Measurements from ENCODE around the gene C1QTNF3.

The C1QTNF3 gene

DNA sequence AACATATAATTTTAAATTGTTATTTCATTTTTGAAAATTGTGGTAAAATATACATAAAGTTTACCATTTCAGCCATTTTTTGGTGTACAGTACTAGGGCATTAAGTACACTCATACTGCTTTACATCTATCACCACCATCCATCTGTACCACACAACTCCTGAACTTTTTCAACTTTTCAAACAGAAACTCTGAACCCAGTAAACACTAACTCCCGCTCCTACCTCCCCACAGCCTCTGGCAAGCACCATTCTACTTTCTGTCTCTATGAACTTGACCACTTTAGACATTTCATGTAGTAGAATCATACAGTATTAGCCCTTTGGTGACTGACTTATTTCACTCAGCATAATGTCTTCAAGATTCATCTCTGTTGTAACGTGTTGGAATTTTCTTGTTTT, 50.1 kb downstream of the C1QTNF3 start:
- no peak for DNase-seq

DNA sequence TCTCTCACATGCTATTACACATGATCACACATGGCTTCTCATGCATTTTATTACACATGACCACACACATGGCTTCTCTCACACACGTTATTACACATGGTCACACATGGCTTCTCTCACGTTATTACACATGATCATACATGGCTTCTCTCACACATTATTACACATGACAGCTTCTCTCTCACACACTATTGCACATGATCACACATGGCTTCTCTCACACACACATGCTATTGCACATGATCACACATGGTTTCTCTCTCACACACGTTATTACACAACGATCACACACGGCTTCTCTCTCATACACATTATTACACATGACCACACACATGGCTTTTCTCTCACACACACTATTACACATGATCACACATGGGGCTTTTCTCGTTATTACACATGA, 57.6 kb downstream of the C1QTNF3 start:
- DNase-seq = no peak

DNA sequence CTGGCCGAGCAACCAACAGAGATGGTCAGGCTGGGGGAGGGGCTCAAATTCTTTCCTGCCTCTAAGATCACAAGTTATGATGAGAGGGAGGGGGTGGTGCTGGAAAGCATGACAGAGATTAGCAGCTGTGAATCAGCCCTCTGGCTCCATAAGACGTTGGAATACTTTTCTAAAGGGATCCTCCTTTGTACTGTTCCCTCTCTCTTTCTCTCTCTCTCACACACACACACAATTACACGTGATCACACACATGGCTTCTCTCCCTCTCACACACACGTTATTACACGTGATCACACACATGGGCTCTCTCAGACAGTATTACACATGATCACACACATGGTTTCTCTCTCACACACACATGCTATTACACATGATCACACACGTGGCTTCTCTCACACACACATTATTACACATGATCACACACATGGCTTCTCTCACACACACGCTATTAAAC, 58.3 kb downstream of the C1QTNF3 start, which contains the start of gene SLC45A2:
SLC45A2 (minus strand) TSS at position 23 of the 454 bp plus-strand sequence. CDS start 110 bp downstream, outside the sequence.
- no peak for DNase-seq

DNA sequence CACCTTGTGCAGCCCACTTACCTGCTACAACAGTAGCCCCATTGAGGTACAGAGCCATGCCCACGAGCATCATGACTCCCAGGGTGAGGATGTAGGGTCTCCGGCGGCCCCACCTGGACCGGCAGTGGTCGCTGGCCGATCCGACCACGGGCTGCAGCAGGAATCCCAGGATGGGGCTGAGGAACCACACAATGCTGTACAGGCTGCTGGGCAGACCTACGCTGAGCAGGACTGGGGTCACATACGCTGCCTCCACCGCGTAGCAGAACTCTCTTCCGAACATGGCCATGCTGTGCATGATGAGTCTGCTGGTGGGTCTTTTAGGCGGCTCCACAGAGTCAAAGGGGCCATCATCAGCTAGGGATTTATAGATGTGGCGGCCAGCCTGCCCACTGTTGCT, 58.8 kb downstream of the C1QTNF3 start:
- no peak for DNase-seq

DNA sequence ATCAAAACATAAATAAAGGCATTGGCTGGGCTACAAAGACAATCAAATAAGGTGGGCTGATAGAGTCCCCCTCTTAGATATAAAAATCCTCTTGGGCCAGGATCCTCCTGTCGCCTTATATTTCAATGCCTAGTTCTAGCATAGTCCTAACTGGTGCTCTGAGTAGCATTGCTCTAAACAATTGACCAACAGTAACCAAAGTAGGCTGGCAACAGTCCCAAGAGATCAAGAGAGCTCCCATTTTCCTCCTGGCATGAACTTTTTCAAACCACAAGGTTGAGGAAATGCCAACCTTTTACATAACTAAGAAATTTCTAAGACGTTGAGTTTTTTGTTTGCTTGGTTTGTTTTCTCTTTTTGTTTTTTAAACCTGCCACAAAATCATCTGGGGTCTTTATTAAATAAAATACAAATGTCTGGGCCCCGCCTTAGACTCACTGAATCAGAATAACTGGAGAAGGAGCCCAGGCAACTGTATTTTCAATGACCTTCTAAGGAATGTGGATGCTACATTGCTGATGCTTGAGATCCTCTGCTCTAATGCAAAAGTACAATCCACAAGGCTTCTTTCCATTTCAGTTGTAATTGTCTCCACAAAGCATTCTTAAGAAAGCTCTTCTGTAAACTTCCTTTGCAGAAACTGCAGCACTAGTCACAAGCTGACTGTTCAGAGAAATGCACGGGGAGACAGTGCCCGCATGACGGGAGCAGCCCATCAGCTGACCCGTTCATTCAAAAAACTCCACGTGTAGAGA, 61.4 kb downstream of the C1QTNF3 start:
- no peak for DNase-seq

DNA sequence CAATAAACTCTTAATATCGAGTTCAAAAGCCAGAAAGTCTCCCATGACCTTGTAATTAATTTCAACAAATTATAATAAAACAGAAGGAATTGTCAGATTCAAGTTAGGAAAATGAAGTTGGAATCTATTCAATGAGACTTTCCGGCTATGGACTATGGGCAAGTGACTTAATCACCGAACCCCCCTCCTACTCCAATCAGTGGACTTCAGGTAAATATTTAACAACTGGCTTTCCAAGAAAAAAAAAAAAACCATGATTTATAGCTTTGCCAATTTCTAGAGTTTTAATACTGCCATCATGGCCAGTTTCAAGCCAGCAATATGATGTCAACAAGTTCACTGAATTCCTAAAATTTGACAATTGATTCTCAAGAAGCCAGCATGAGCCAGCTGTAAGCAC, 63.0 kb downstream of the C1QTNF3 start:
- DNase-seq = no peak

DNA sequence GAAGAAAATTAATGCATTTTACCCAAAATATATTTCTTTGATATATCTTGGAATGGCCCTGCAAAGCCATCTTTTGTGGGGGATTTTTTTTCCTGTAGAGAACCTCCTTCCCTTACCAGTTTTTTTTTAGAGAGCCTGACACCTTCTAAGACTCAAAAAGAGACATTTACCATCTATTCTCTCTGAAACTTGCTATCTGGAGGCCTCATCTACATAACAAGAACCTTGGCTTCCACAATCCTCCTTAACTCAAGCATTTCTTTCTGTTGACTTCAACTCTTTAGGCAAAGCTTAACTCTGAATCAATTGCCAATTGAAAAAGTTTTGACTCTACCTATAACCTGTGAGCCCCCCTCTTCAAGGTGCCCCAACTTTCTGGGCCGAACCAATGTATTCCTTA, 64.7 kb downstream of the C1QTNF3 start:
- DNase-seq = no peak

DNA sequence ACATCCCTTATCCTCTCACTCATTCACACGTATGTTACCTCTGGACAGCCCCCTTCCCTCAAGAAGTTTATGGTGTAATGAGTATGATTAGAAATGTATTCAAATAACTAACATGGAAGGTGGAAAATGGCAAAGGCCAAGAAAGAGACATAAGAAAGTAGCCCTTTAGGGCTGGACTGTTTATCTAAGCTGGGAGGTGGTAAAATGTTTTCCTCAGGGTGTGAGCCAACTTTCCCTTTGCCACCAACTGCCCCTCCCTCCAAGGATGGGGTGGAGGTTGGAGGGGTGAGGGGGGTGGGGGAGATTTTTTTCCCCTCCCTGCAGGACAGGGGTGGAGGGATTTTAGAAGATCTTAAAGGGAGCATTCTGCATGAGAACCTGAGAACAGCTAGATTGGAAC, 66.7 kb downstream of the C1QTNF3 start:
- DNase-seq = no peak

DNA sequence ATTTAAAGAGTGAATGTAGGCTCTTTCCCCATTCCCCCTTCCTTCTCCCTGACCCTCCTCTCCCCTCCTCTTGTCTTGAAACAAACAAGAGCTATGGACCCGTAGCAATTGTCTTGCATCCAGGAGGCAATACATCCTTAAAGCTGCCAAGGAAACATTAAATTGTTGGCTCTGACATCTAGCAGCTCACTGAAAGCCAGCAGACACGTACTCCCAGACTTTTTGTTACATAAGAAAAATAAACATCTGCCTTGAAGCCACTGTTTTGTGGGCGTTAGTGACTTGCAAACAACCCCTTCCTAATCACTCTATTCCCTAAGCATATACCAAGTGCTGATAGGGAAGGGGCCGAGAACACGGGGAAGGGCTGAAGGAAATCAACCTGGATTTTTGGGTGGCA, 67.2 kb downstream of the C1QTNF3 start:
- DNase-seq = no peak

DNA sequence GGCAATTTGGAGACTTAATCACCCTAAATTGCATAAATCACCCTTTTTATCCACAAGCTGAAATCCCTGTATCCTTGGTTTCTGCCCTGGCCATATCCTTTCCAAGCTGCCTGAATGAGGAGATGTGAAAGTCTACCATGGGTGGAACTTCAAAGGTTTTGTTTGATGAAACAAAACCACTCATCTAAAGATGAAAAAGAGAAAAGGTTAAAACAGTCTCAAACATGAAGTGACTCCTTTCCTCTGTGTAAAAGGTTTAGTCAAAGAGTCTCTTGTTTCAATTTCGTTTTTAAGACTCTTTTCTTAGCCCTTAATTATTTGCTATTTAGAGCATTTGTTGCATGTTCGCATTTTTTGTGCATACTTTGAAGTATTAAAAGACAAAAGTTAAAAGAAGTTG, 69.7 kb downstream of the C1QTNF3 start:
- no peak for DNase-seq

DNA sequence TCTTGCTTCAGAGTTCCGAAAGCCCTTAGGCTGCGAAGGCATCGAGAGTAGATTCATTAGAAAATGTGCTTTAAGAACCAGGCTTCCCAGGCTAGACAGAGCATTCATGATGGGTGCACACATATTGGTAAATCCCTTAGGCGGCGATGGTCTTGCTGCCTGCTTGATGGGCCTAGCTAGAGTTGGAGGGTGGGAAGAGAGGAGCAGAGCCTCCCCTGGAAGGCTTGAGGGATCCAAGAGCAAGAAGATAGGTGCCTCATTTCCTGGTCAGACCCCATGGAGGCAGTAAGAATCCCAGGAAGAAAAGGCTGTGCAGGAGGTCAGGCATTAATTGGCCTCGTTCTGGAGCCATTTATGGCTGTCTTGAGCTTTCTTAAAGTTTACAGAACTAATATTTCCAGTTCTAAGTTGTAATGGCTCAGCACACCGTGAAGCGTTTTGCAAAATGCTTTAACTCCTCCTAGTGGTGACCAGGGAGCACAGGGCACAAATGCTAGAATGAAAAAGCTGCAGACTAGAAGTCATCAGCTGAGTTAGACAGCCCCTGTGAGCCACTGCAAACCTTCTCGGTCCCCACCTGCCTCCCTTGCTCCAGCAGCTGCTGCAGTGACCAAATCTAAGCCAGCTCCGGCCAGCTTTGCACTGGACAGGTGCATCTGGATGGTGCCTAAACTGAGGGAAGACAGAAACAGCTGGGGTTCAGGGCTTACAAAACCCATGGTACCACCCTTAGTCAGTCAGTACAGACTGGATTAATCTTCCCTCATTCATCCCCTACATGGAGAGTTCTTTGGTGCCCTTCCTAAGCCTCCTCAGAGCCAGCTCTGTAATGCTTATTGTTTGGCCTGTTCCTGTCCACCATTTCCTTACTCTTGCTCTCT, 73.2 kb downstream of the C1QTNF3 start:
- DNase-seq = no peak

DNA sequence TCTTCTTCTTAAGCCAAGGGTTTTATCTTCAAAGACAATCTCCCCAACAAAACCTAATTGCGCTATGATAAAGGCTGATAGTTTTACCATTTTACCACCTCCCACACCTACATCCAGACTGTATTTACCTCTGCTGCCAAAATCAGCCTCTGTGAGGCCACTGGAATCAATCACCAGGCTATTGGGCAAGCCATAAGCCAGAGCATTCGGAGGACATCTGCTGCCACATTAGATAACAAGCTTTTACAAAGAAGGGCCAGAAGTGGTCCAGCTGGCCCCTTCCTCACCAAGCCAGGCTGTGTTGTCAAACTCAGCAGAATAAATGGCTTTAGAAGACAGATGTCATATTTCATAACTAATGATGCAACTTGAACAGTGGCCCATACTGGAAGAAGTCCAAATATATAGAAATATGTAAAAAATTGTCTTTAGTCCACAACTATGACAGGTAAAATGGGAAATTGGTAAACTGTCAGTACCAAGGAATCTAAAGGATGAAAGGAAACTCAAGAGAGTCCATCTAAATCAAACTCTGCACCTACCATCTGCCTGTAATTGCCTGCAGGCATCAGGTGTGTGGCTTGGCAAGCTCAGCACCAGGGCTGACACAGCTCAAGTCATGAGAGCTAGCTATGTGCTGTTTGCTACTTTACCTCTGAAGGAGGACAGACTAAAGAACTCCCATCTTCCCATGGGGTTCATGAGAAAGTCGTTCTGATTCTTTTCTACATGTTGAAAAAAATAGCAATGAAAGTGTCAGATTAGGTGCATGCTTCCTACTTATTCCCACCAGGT, 74.6 kb downstream of the C1QTNF3 start:
- no peak for DNase-seq

All from cortex of kidney (tissue), 1 donor.